Articular chondrocyte of knee joint (primary cell): ENCODE data around the gene ZNF83. TPM values are rescaled to one million over a fixed set of nuclear protein-coding genes. Genes with fewer than 3 reads are reported as not detected.

Experiments
- small RNA-seq: library from RNA; depleted of rRNA; stranded (forward); fragments of <200 nt; gene quantifications from one replicate; pipeline ENCODE3, GENCODE V24; 2012
- total RNA-seq: library from RNA; depleted of rRNA; stranded (reverse); fragments of >200 nt; gene quantifications from 2 replicates; pipeline ENCODE4 v1.2.3, GENCODE V29; 2012

The ZNF83 gene
- total RNA-seq: 52.1 and 74.2 TPM in 2 replicates

DNA sequence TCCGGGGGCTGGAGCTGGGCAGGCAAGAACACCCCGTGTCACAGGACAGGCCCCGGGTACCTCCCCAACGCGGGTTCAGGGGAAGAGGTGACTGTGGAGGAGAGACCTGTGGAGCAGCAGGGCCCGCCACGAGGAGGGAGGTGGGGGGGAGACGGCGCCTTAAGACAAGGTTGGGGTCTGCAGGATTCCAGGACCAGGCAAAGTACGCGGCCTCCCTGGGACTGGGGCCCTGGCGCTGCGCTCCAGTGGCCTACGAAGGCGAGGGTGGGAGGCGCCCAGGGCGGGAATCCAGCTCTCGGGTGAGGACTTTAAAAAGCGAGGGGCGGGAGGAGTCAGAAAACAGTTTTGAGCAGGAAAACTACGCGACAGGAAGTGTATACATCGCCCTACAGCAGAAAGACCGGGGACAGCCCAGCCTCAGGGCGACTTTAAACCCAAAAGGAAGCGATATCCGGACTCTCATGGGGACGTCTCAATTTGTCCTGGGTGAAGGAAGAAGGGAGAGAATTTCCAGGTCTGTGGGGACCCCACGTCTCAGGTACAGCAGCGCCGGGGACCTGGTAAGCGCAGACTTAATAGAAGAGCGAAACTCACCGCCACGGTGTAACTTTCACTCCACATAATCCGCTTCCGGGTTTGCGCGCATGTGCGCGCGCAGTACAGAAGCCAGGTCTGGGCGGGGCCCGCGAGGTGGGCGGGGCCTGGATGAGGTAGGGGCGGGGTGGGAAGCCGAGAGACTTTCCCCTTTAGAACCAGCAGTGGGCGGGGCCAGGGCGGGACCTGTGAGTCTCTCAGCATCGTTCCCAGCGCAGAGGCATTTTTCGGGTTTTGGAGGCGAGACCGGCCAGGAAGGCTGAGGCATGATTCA is at the start of gene ZNF83:
ZNF83 (minus strand) TSS at position 638 of the 868 bp plus-strand sequence.

GRCh38 chr19:52570000-52570861 is 67.9 kb downstream of the ZNF83 start, which contains the start of gene ZNF701:
TSS of gene ZNF701 (plus strand) at chr19:52570287. CDS start at chr19:52574148, 3,861 bp downstream.

Small RNAs within 50 kb of the gene (small RNA-seq; reads per million reads assigned to genes)
- not detected for gene RPL39P34

Other genes starting within 250 kb of the ZNF83 start
- 34.5 and 53.9 TPM in 2 replicates for gene ZNF528, start 240.5 kb downstream of the ZNF83 start, total RNA-seq
- 0.11 and 0.13 TPM in 2 replicates for gene ZNF534, start 209.2 kb downstream of the ZNF83 start, total RNA-seq
- gene ZNF578, start 184.8 kb downstream of the ZNF83 start, total RNA-seq: 4.6 and 9.8 TPM in 2 replicates
- 19.6 and 28.8 TPM in 2 replicates for gene ZNF808, start 110.7 kb downstream of the ZNF83 start, total RNA-seq
- gene ZNF701, start 68.1 kb downstream of the ZNF83 start, total RNA-seq: 13.3 and 19.7 TPM in 2 replicates
- 13.3 and 15.9 TPM in 2 replicates for gene ZNF611, start 96.7 kb upstream of the ZNF83 start, total RNA-seq
- gene ZNF600, start 148.4 kb upstream of the ZNF83 start, total RNA-seq: 6.8 and 13.5 TPM in 2 replicates
- gene ZNF28, start 183.3 kb upstream of the ZNF83 start, total RNA-seq: 14.8 and 18.6 TPM in 2 replicates
- 24.3 and 29.9 TPM in 2 replicates for gene ZNF468, start 219.3 kb upstream of the ZNF83 start, total RNA-seq